Psoas muscle (tissue), 8 donors: ENCODE data around the gene MAGEA4. TPM values are rescaled to one million over a fixed set of nuclear protein-coding genes. Genes with fewer than 3 reads are reported as not detected.

Source experiments
- ATAC-seq, 4 donors: fragments of 200-7000 bp; cut with Tn5 transposase; one replicate each; pipeline ENCODE4 v1.9.1; 2020; ENCODE audit warnings: moderate library complexity in 3 of 4, mild to moderate bottlenecking in 2 of 4
- DNase-seq, 2 donors: peaks; one replicate each; pipeline ENCODE4 v3.0.0-alpha.2; 2020
- H3K27ac ChIP-seq: fragments of 200-600 bp; one replicate; pipeline ENCODE4 v1.8.0; 2022
- H3K27me3 ChIP-seq, 3 donors: fragments of 200-600 bp in 1 of 3; one replicate each; pipeline versions ENCODE4 v1.6.1 to v1.8.0; 2013 to 2022; ENCODE audit warnings: low read length in 2 of 3, mild to moderate bottlenecking in 2 of 3, moderate library complexity in 1 of 3; ENCODE audit not compliant: insufficient read depth in 3 of 3
- H3K36me3 ChIP-seq, 2 donors: fragments of 200-600 bp in 1 of 2; one replicate each; pipeline versions ENCODE4 v1.6.1 to v1.8.0; 2013 to 2022; ENCODE audit warnings: low read depth in 1 of 2, mild to moderate bottlenecking in 1 of 2, moderate library complexity in 1 of 2; ENCODE audit not compliant: insufficient read depth in 1 of 2
- H3K4me1 ChIP-seq: fragments of 200-600 bp; one replicate; pipeline ENCODE4 v1.8.0; 2022
- H3K4me3 ChIP-seq: fragments of 200-600 bp; one replicate; pipeline ENCODE4 v1.8.0; 2022; ENCODE audit warnings: mild to moderate bottlenecking
- H3K9me3 ChIP-seq: fragments of 200-600 bp; one replicate; pipeline ENCODE4 v1.8.0; 2022
- CTCF ChIP-seq: fragments of 200-600 bp; IDR thresholded peaks from one replicate; pipeline ENCODE4 v1.8.0; 2022; ENCODE audit warnings: antibody characterized with exemption
- WGBS, 3 donors: extraction: QIAGEN DNeasy Blood & Tissue Kit; methylation state at CpG; one replicate each; pipeline versions ENCODE4 v1.1.6 to v1.1.7; 2013; 5-methylcytosine and 5-hydroxymethylcytosine counted together
- intact Hi-C, 2 donors: fragments of 100-400 bp; cut with DNase I; formaldehyde crosslinking; loops; one replicate each; pipeline versions ENCODE4 v1.11.0 to v1.14.2; 2022
- polyA plus RNA-seq, 3 donors: library from polyadenylated mRNA; stranded (reverse); fragments of 200-250 nt; gene quantifications; one replicate each; pipeline ENCODE4 v1.2.3, GENCODE V29; 2013
- total RNA-seq, 4 donors: library from RNA; stranded (reverse); fragmentation: NEBNext Ultra II Directional in 2 of 4; extraction: Animal tissue kit (Norgen Biotek cat#: 25700) in 2 of 4; gene quantifications; one replicate each; pipeline versions ENCODE4 v1.2.1 to v1.2.4, GENCODE V29; 2021 to 2023
- donor health status: healthy with polysubstance abuse.
- donor health status: DM: no; HTN: no; CAD: no; lungs with moderate emphysema.
- donor health status: Bipolar disorder and iron deficiency.
- donor health status: healthy.
- donor health status: DM: yes; HTN: yes; CAD: no.
- donor health status: DM: no; HTN: no; CAD: no.
- donor health status: DM: no; HTN: no; CAD: no.
- donor health status: DM: yes; HTN: yes; CAD: no.

Gene MAGEA4
- total and polyA plus RNA-seq, 7 donors, result not detected

GRCh38 chrX:151875270-151876026, 37.2 kb upstream of the MAGEA4 start:
- ATAC-seq (no peak), DNase-seq (no peak)
- no peak overlapping the region for H3K27ac ChIP-seq
- WGBS, 3 donors, result 45 to 63% (median 49%) methylated on average over 5 of the region's 5 CpGs
- H3K27me3 ChIP-seq, result no peaks in the 10 kb centered on the region
- intact Hi-C loops, result no loop called here
- H3K36me3 ChIP-seq, result no peaks in the 10 kb centered on the region
- no peak for TF ChIP-seq CTCF
- no peaks in the 10 kb centered on the region for H3K4me1 ChIP-seq
- H3K4me3 ChIP-seq, result no peak overlapping the region
- H3K9me3 ChIP-seq, result no peaks in the 10 kb centered on the region

GRCh38 chrX:151878574-151878973, 34.1 kb upstream of the MAGEA4 start:
- DNase-seq (no peak), ATAC-seq (no peak)
- H3K4me1 ChIP-seq, result no peaks in the 10 kb centered on the region
- no peaks in the 10 kb centered on the region for H3K9me3 ChIP-seq
- WGBS, 3 donors, result 77 to 97% (median 93%) methylated on average over 8 of the region's 8 CpGs
- H3K36me3 ChIP-seq, result no peaks in the 10 kb centered on the region
- H3K4me3 ChIP-seq, result no peak overlapping the region
- intact Hi-C loops, result no loop called here
- no peak for TF ChIP-seq CTCF
- no peak overlapping the region for H3K27ac ChIP-seq
- H3K27me3 ChIP-seq, result no peaks in the 10 kb centered on the region

- TF ChIP-seq CTCF, result no peak
- WGBS, 3 donors, result 67 to 74% (median 69%) methylated on average over 4 of the region's 4 CpGs
- Histone ChIP-seq H3K27me3 (no peaks in the 10 kb centered on the region), H3K4me3 (no peak overlapping the region), H3K36me3 (no peaks in the 10 kb centered on the region), H3K27ac (no peak overlapping the region), H3K4me1 (no peaks in the 10 kb centered on the region), H3K9me3 (no peaks in the 10 kb centered on the region)
- intact Hi-C loops, result no loop called here
- ATAC-seq, result no peak
- DNase-seq, result no peak
Observed at GRCh38 chrX:151879856-151880255, 32.8 kb upstream of the MAGEA4 start.

- DNase-seq (no peak), ATAC-seq (no peak)
- Histone ChIP-seq H3K36me3 (no peaks in the 10 kb centered on the region), H3K27ac (no peak overlapping the region), H3K4me1 (no peaks in the 10 kb centered on the region), H3K4me3 (no peak overlapping the region), H3K9me3 (no peaks in the 10 kb centered on the region), H3K27me3 (no peaks in the 10 kb centered on the region)
- 46 to 94% (median 76%) methylated on average over 2 of the region's 2 CpGs for WGBS, 3 donors
- intact Hi-C loops, result no loop called here
- TF ChIP-seq CTCF, result no peak
Observed at GRCh38 chrX:151880895-151881294, 31.8 kb upstream of the MAGEA4 start.

- no peak for DNase-seq
- WGBS, 3 donors, result 70 to 92% (median 75%) methylated on average over 2 of the region's 2 CpGs
- no peaks in the 10 kb centered on the region for H3K36me3 ChIP-seq
- intact Hi-C loops, result no loop called here
- H3K9me3 ChIP-seq, result no peaks in the 10 kb centered on the region
- ATAC-seq, result no peak
- TF ChIP-seq CTCF, result no peak
- H3K4me1 ChIP-seq, result no peaks in the 10 kb centered on the region
- H3K27ac ChIP-seq, result no peak overlapping the region
- H3K27me3 ChIP-seq, result no peaks in the 10 kb centered on the region
- H3K4me3 ChIP-seq, result no peak overlapping the region
Observed at GRCh38 chrX:151889421-151889820, 23.3 kb upstream of the MAGEA4 start.
